SK-N-SH (cell line): ENCODE data around the gene UBE2I.

Experiments
- CHD2 ChIP-seq: fragments of 150-350 bp; IDR thresholded peaks from 2 replicates; pipeline ENCODE4 v1.6.1; 2018; ENCODE audit warnings: low read length; ENCODE audit not compliant: partially characterized antibody
- CTCF ChIP-seq: fragments of 200-600 bp; sonication (generic); IDR thresholded peaks from 2 replicates; pipeline ENCODE4 v1.6.1; 2017; ENCODE audit warnings: antibody characterized with exemption, mild to moderate bottlenecking, moderate library complexity
- ELF1 ChIP-seq: IDR thresholded peaks from 2 replicates; pipeline ENCODE4 v1.4.0; 2012
- EP300 ChIP-seq, 2 experiments: IDR thresholded peaks; 2 replicates each; pipeline versions ENCODE4 v1.4.0 to v1.6.1; 2012; ENCODE audit warnings: borderline replicate concordance in 1 of 2, low read depth in 1 of 2, low read length in 1 of 2
- JUND ChIP-seq: IDR thresholded peaks from 2 replicates; pipeline ENCODE4 v1.4.0; 2012
- MAX ChIP-seq: IDR thresholded peaks from 2 replicates; pipeline ENCODE4 v1.4.0; 2012; ENCODE audit warnings: low read depth
- POLR2AphosphoS5 ChIP-seq: IDR thresholded peaks from 2 replicates; pipeline ENCODE4 v1.6.1; 2012; ENCODE audit warnings: low read depth, low read length
- RAD21 ChIP-seq: IDR thresholded peaks from 2 replicates; pipeline ENCODE4 v1.6.1; 2012; ENCODE audit warnings: mild to moderate bottlenecking, low read length
- RXRA ChIP-seq: IDR thresholded peaks from 2 replicates; pipeline ENCODE4 v1.4.0; 2012; ENCODE audit warnings: low read depth, mild to moderate bottlenecking, borderline replicate concordance
- SIN3A ChIP-seq: IDR thresholded peaks from 2 replicates; pipeline ENCODE4 v1.6.1; 2012; ENCODE audit warnings: low read depth, mild to moderate bottlenecking, low read length, moderate library complexity, borderline replicate concordance
- TAF1 ChIP-seq: IDR thresholded peaks from 2 replicates; pipeline ENCODE4 v1.6.1; 2012; ENCODE audit warnings: low read depth, mild to moderate bottlenecking, low read length, moderate library complexity, borderline replicate concordance
- YY1 ChIP-seq: IDR thresholded peaks from 2 replicates; pipeline ENCODE4 v1.4.0; 2012; ENCODE audit warnings: low read depth, mild to moderate bottlenecking
- TF ChIP-seq, protein P1 (sequence below): IDR thresholded peaks from 2 replicates; pipeline ENCODE4 v1.4.0; 2012; ENCODE audit warnings: low read depth, borderline replicate concordance

DNA sequence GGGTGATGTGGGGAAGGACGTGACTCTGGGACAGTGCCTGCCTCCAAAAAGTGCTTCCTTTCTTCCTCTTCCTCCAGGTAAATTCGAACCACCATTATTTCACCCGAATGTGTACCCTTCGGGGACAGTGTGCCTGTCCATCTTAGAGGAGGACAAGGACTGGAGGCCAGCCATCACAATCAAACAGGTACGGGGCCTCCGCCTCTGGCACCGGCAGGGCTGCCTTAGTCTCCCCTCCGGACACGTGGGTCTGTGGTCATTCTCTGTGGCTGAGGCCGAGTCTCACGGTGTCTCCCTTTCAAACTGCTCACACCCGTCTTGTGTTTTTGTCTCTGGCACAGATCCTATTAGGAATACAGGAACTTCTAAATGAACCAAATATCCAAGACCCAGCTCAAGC, 10.7 kb downstream of the UBE2I start:
- TF ChIP-seq MAX (no peak), EP300 (IDR thresholded peaks at IDR 0.05; ENCODE audit: borderline replicate concordance in 1 of 2, low read depth in 1 of 2, low read length in 1 of 2) (no peak), POLR2AphosphoS5 (no peak), YY1 (no peak), ELF1 (no peak), CHD2 (no peak), CTCF (no peak), RAD21 (no peak), JUND (no peak), RXRA (no peak), SIN3A (no peak), TAF1 (no peak)
- TF ChIP-seq, protein P1, sequence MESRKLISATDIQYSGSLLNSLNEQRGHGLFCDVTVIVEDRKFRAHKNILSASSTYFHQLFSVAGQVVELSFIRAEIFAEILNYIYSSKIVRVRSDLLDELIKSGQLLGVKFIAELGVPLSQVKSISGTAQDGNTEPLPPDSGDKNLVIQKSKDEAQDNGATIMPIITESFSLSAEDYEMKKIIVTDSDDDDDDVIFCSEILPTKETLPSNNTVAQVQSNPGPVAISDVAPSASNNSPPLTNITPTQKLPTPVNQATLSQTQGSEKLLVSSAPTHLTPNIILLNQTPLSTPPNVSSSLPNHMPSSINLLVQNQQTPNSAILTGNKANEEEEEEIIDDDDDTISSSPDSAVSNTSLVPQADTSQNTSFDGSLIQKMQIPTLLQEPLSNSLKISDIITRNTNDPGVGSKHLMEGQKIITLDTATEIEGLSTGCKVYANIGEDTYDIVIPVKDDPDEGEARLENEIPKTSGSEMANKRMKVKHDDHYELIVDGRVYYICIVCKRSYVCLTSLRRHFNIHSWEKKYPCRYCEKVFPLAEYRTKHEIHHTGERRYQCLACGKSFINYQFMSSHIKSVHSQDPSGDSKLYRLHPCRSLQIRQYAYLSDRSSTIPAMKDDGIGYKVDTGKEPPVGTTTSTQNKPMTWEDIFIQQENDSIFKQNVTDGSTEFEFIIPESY, result no peak
